Neuronal stem cell (in vitro differentiated cells): ENCODE data around the gene RPS6KA5.
"Not testable (repeated sequence)": the region's sequence is repeated elsewhere in the genome, so short reads cannot be mapped to it uniquely, and the experiment has no call there.

ENCODE experiments used
- DNase-seq: peaks from one replicate; pipeline ENCODE4 v3.0.0-alpha.2; 2013; ENCODE audit warnings: low spot score
- H2AFZ ChIP-seq: one replicate; pipeline ENCODE4 v1.6.1; 2013; ENCODE audit warnings: mild to moderate bottlenecking, low read length, inconsistent platforms
- H2AK5ac ChIP-seq: 2 replicates; pipeline ENCODE4 v1.6.1; 2013; ENCODE audit warnings: low read depth, mild to moderate bottlenecking, inconsistent platforms, low read length, moderate library complexity, mixed read lengths
- H2BK120ac ChIP-seq: 2 replicates; pipeline ENCODE4 v1.6.1; 2013; ENCODE audit warnings: low read depth, mild to moderate bottlenecking, inconsistent platforms, low read length, moderate library complexity, mixed read lengths
- H2BK12ac ChIP-seq: one replicate; pipeline ENCODE4 v1.6.1; 2013; ENCODE audit warnings: low read length, inconsistent platforms
- H2BK15ac ChIP-seq: 2 replicates; pipeline ENCODE4 v1.6.1; 2013; ENCODE audit warnings: mild to moderate bottlenecking, low read length, inconsistent platforms, mixed read lengths
- H2BK5ac ChIP-seq: one replicate; pipeline ENCODE4 v1.6.1; 2013; ENCODE audit warnings: inconsistent platforms, mild to moderate bottlenecking, low read length, moderate library complexity
- H3K14ac ChIP-seq: one replicate; pipeline ENCODE4 v1.6.1; 2013; ENCODE audit warnings: low read length, inconsistent platforms
- H3K18ac ChIP-seq: 2 replicates; pipeline ENCODE4 v1.6.1; 2013; ENCODE audit warnings: low read length, inconsistent platforms
- H3K23ac ChIP-seq: 2 replicates; pipeline ENCODE4 v1.6.1; 2013; ENCODE audit warnings: low read depth, mild to moderate bottlenecking, mixed read lengths, low read length, inconsistent platforms; ENCODE audit not compliant: poor library complexity
- H3K27ac ChIP-seq: replicated peaks from 3 replicates; pipeline ENCODE4 v1.5.1; 2013; ENCODE audit warnings: low read length, inconsistent platforms
- H3K27me3 ChIP-seq, 3 experiments: 2 replicates each; pipeline ENCODE4 v1.6.1; 2013; ENCODE audit warnings: low read length in 3 of 3, mild to moderate bottlenecking in 2 of 3, inconsistent platforms in 1 of 3, low read depth in 1 of 3, mixed read lengths in 1 of 3, moderate library complexity in 1 of 3; ENCODE audit not compliant: control insufficient read depth in 3 of 3, insufficient read depth in 3 of 3
- H3K36me3 ChIP-seq, 2 donors: replicated peaks in 1 of 2; 2 replicates each; pipeline ENCODE4 v1.6.1; 2013; ENCODE audit warnings: low read length in 2 of 2; ENCODE audit not compliant: control insufficient read depth in 2 of 2, insufficient read depth in 2 of 2
- H3K4ac ChIP-seq: 2 replicates; pipeline ENCODE4 v1.6.1; 2013; ENCODE audit warnings: inconsistent platforms, mild to moderate bottlenecking, low read length, moderate library complexity
- H3K4me1 ChIP-seq, 2 donors: 1 replicate in 1 of 2; 2 replicates in 1 of 2; pipeline ENCODE4 v1.6.1; 2013; ENCODE audit warnings: low read length in 2 of 2, low read depth in 1 of 2; ENCODE audit not compliant: control insufficient read depth in 2 of 2, insufficient read depth in 1 of 2
- H3K4me2 ChIP-seq: one replicate; pipeline ENCODE4 v1.6.1; 2013; ENCODE audit warnings: mild to moderate bottlenecking, low read length, inconsistent platforms; ENCODE audit not compliant: insufficient read depth, poor library complexity, severe bottlenecking
- H3K4me3 ChIP-seq, 2 donors: 2 replicates each; pipeline ENCODE4 v1.5.1; 2013; ENCODE audit warnings: low read length in 2 of 2, mild to moderate bottlenecking in 2 of 2, inconsistent platforms in 1 of 2, moderate library complexity in 1 of 2
- H3K79me1 ChIP-seq: one replicate; pipeline ENCODE4 v1.6.1; 2013; ENCODE audit warnings: low read depth, mild to moderate bottlenecking, inconsistent platforms, low read length, moderate library complexity
- H3K9ac ChIP-seq: one replicate; pipeline ENCODE4 v1.6.1; 2013; ENCODE audit warnings: mild to moderate bottlenecking, low read depth, low read length, inconsistent platforms; ENCODE audit not compliant: poor library complexity
- H3K9me3 ChIP-seq, 2 donors: replicated peaks in 1 of 2; 2 replicates each; pipeline versions ENCODE3 to v1.6.1; 2013; ENCODE audit warnings: low read length in 2 of 2, mild to moderate bottlenecking in 2 of 2, inconsistent platforms in 1 of 2, low read depth in 1 of 2, mixed read lengths in 1 of 2, moderate library complexity in 1 of 2; ENCODE audit not compliant: control insufficient read depth in 2 of 2, insufficient read depth in 1 of 2
- H4K8ac ChIP-seq: one replicate; pipeline ENCODE4 v1.6.1; 2013; ENCODE audit warnings: low read depth, mild to moderate bottlenecking, inconsistent platforms, low read length, moderate library complexity
- H4K91ac ChIP-seq: one replicate; pipeline ENCODE4 v1.6.1; 2013; ENCODE audit warnings: low read length, low read depth, mild to moderate bottlenecking, inconsistent platforms; ENCODE audit not compliant: poor library complexity
- WGBS, 2 donors: extraction: QIAGEN DNeasy Blood & Tissue Kit; methylation state at CpG; one replicate each; pipeline ENCODE4 v1.1.7; 2013; ENCODE audit warnings: missing lambda C conversion rate in 2 of 2, mixed read lengths in 1 of 2; ENCODE audit not compliant: insufficient read length in 2 of 2, insufficient replicate concordance in 1 of 2; ENCODE audit errors: extremely low coverage in 2 of 2; 5-methylcytosine and 5-hydroxymethylcytosine counted together

Gene RPS6KA5

GRCh38 chr14:91098591-91098990, 38.1 kb upstream of the RPS6KA5 start:
- Histone ChIP-seq H4K8ac (no peak overlapping the region), H3K27ac (no peak overlapping the region), H2AFZ (no peak overlapping the region), H3K79me1 (no peaks in the 10 kb centered on the region), H4K91ac (no peak overlapping the region), H3K9ac (no peak overlapping the region), H3K4me3 (no peak overlapping the region), H3K27me3 (no peaks in the 10 kb centered on the region), H3K36me3 (no peaks in the 10 kb centered on the region), H2BK12ac (no peak overlapping the region), H3K4me2 (no peak overlapping the region), H2BK5ac (no peak overlapping the region), H3K14ac (no peak overlapping the region), H2AK5ac (no peak overlapping the region), H2BK15ac (no peak overlapping the region), H3K4me1 (peaks cover 0 to 2% of the 10 kb centered on the region in 2 donors), H3K4ac (no peak overlapping the region), H2BK120ac (no peak overlapping the region), H3K23ac (no peak overlapping the region), H3K18ac (no peak overlapping the region), H3K9me3 (no peaks in the 10 kb centered on the region)
- no CpG with 5 or more reads among the region's 3 CpGs for WGBS, 2 donors
- no peak for DNase-seq

DNA sequence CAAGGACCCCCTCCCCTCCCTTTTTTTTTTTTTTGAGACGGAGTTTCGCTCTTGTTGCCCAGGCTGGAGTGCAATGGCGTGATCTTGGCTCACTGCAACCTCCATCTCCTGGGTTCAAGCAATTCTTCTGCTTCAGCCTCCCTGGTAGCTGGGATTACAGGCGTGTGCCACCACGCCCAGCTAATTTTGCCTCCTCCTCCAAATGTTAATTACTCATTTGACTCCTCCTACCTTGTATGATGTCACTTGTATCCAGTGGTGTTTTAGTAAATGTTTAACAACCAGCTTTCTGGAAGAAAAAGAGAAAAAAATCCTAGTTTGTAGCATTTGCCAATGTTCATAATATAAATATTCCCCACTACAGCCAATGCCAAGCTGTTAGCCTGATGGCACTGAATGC, 37.2 kb upstream of the RPS6KA5 start:
- not testable (repeated sequence) for H2AFZ ChIP-seq, H2BK12ac ChIP-seq, H3K36me3 ChIP-seq, H4K8ac ChIP-seq, H3K18ac ChIP-seq, H3K9ac ChIP-seq, H3K4me1 ChIP-seq, H3K23ac ChIP-seq, H3K4me2 ChIP-seq, H4K91ac ChIP-seq, H3K27ac ChIP-seq, H2AK5ac ChIP-seq, H3K14ac ChIP-seq, H2BK5ac ChIP-seq, H2BK15ac ChIP-seq, H2BK120ac ChIP-seq, H3K9me3 ChIP-seq, H3K4ac ChIP-seq, H3K27me3 ChIP-seq, H3K79me1 ChIP-seq, DNase-seq, H3K4me3 ChIP-seq
- WGBS, 2 donors = no CpG with 5 or more reads among the region's 5 CpGs

GRCh38 chr14:91095178-91095577, 34.7 kb upstream of the RPS6KA5 start:
- H2AFZ ChIP-seq = no peak overlapping the region
- H3K4me3 ChIP-seq = no peak overlapping the region
- no peak overlapping the region for H3K14ac ChIP-seq
- no peak overlapping the region for H2BK15ac ChIP-seq
- no peak overlapping the region for H2BK12ac ChIP-seq
- H2AK5ac ChIP-seq = no peak overlapping the region
- H3K18ac ChIP-seq = no peak overlapping the region
- no peak overlapping the region for H3K4ac ChIP-seq
- no peak overlapping the region for H4K91ac ChIP-seq
- no peaks in the 10 kb centered on the region for H3K36me3 ChIP-seq
- no peak overlapping the region for H3K9ac ChIP-seq
- DNase-seq = no peak
- H3K4me1 ChIP-seq = peaks cover 0 to 2% of the 10 kb centered on the region in 2 donors
- no peak overlapping the region for H3K27ac ChIP-seq
- H2BK5ac ChIP-seq = no peak overlapping the region
- no peaks in the 10 kb centered on the region for H3K79me1 ChIP-seq
- H3K23ac ChIP-seq = no peak overlapping the region
- no peak overlapping the region for H3K4me2 ChIP-seq
- no peaks in the 10 kb centered on the region for H3K27me3 ChIP-seq
- H3K9me3 ChIP-seq = no peaks in the 10 kb centered on the region
- H4K8ac ChIP-seq = no peak overlapping the region
- WGBS, 2 donors = no CpG with 5 or more reads among the region's 8 CpGs
- no peak overlapping the region for H2BK120ac ChIP-seq

DNA sequence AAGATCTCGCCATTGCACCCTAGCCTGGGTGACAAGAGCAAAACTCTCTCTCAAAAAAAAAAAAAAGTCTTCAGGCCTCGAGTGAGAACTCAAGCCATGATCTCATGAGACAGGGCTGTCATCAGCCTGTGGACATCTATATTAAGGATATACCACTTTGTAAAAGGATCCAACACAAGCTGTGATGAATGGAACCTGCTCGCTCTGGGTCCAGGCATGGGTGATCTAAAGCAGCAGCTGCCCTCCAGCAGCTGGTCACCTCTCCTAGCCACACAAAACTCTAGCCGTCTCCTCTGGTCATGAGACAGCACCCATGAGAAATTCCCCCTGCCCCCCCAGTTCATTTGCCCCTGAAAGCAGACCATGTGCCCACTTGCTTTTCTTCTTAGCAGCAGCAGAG, 34.3 kb upstream of the RPS6KA5 start:
- Histone ChIP-seq H3K79me1 (no peaks in the 10 kb centered on the region), H3K27me3 (no peaks in the 10 kb centered on the region), H3K36me3 (no peaks in the 10 kb centered on the region), H3K27ac (no peak overlapping the region), H2BK15ac (no peak overlapping the region), H2AK5ac (no peak overlapping the region), H2BK12ac (no peak overlapping the region), H3K4me2 (no peak overlapping the region), H3K4me3 (no peak overlapping the region), H3K9ac (no peak overlapping the region), H3K9me3 (no peaks in the 10 kb centered on the region), H2BK120ac (no peak overlapping the region), H2AFZ (no peak overlapping the region), H3K14ac (no peak overlapping the region), H4K8ac (no peak overlapping the region), H3K23ac (no peak overlapping the region), H2BK5ac (no peak overlapping the region), H3K18ac (no peak overlapping the region), H4K91ac (no peak overlapping the region), H3K4me1 (peaks cover 0 to 2% of the 10 kb centered on the region in 2 donors), H3K4ac (no peak overlapping the region)
- DNase-seq = no peak
- no CpG with 5 or more reads among the region's 4 CpGs for WGBS, 2 donors
